ENCODE measurements around the gene CD300LF.

The CD300LF gene

DNA sequence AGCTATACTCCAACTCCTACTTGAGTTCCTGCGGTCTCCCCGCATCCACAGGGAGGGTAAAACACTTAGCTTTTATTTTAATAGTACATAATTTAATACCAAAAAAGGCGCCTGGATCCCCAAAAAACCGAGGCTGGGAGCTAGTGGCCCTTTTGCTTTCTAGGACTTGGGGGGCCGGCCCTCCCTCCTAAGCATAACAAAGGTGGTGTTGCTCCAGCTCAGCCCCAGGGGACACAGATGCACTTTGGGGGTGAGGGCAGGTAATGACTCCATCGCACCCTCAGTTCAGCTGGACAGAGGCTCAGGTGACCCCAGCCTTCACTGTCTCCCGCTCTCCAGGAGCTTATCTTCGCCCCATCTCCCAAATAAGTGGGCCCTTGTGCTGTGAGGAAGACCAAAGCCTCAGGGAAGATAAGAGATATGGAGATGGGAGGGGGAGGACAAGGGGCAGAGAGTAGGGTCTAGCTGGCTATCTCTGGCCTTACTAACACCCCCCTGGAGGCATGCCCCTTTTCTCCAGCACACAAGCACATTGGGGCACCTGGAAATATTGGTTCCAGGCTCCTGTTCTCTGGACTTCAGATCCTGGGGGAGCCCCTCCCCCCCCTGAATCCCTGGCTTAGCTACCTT lies 32.9 kb upstream of the CD300LF start:
- DNase-seq: no peak

DNA sequence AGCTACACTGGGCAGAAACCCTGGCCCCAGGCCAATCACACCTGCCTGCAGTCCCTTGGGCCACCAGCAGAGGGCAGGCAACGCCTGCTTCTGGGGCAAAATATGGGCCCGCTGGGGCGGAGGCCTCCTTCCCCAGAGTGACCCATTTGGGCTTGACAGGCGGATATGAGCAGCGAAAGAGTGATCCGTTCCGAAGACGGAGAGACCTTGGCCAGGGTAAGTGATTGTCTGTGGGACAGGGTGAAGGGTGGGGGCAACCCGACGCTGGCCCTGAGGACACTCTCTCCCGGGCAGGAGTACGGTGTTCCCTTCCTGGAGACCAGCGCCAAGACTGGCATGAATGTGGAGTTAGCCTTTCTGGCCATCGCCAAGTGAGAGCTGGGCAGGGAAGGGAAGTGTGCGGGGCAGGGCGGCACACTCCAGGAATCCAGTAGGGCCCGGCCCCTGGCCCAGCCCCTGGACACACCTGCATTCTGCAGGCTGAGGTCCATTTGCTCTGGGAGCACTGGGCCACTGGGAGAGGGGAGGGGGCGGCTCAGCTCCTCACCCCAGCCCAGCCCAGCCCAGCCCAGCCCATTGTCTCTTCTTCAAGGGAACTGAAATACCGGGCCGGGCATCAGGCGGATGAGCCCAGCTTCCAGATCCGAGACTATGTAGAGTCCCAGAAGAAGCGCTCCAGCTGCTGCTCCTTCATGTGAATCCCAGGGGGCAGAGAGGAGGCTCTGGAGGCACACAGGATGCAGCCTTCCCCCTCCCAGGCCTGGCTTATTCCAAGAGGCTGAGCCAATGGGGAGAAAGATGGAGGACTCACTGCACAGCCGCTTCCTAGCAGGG lies 32.2 kb upstream of the CD300LF start:
- DNase-seq: no peak

DNA sequence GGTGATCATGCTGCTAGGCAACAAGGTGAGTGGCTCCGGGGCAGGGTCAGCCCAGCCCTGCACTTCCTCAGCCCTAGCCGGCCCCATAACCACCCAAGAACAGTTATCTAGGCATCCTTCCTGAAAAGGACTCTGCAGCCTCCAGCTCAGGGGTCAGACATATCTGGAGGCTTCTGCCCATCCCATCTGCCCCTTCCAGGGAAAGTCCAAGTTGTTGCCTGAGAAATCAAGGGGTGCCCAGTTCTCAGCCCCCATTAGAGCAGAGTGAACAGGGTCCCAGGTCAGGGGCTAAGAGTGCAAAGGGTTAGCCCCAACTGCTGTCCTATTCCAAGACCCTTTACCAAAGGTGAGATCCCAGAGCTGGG lies 31.6 kb upstream of the CD300LF start:
- no peak for DNase-seq

- no peak for DNase-seq
Observed at GRCh38 chr17:74743755-74744154, 31.0 kb upstream of the CD300LF start.

DNA sequence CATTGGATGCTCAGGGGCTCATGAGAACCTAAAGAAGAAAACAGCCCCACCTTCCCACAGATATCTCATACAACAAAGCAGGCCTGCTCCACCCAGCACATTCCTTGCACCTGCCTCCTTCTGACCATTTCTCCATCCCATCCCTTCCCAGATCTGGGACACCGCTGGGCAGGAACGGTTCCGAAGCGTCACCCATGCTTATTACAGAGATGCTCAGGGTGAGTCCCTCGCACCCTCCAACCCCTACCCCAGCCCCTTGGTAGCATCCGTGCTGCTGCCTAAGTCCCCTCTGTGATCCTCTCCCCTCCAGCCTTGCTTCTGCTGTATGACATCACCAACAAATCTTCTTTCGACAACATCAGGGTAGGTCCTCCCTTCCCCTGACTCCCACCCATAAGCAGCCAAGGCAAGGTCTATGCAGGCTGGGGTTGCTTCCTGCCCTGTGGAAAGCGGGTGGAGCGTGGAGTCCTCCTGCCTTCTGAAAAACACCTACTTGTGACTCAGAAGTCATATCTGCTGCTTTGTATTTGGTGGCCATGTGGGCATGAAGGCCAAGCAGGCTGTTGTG lies 30.3 kb upstream of the CD300LF start:
- DNase-seq: no peak

- DNase-seq: no peak
Observed at GRCh38 chr17:74742153-74742515, 29.4 kb upstream of the CD300LF start.

DNA sequence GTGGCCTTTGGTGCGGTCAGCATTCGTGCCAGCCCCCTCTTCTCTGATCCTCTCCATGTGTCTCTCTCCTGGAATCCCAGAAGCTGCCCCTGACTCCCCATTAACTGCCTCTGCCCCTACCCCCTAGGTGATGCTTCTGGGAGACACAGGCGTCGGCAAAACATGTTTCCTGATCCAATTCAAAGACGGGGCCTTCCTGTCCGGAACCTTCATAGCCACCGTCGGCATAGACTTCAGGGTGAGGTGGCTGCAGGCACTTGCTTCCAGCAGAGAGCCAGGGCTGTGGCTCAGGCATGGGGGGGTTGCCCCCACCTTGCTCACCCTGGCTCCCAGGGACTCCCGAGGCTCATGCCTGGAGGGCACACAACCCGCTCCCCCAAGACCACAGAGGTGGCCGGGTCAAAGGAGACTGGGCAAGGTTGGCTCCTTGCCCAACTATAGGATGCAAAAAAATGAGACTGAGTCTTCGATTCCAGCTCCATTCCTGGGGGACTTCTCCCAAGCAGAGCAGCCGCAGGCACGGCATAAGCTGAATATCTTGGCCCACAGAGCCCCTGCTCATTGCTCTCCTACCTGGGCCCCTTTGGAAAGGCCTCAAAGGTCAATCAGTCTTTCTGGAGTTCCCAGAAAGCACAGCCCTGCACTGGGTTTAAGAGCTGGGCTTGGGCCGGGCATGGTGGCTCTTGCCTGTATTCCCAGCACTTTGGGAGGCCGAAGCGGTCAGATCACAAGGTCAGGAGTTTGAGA lies 28.1 kb upstream of the CD300LF start:
- no peak for DNase-seq

GRCh38 chr17:74740173-74740572 lies 27.4 kb upstream of the CD300LF start:
- no peak for DNase-seq

DNA sequence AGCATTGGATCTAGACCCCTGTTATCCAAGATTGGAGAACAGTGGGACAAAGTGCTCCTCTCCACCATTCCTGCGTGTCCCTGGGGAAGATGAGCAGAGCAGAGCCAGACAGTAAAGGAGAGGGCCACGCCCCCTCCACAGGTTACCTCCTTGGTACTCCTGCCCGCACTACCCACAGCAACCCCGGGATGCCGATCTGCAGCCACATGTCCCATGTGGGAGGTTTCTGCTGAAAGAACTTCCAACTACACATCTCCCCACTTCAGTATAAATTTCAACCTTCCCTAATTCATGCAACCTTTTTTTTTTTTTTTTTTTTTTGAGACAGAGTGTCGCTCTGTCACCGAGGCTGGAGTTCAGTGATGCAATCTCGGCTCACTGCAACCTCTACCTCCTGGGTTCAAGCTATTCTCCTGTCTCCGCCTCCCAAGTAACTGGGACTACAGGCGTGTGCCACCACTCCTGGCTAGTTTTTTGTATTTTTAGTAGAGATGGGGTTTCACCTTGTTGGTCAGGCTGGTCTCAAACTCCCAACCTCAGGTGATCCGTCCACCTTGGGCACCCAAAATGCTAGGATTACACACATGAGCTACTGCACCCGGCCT lies 26.6 kb upstream of the CD300LF start:
- DNase-seq: no peak

GRCh38 chr17:74738051-74738996 lies 25.6 kb upstream of the CD300LF start:
- no peak for DNase-seq

GRCh38 chr17:74737299-74738050 lies 24.8 kb upstream of the CD300LF start:
- DNase-seq: no peak

- DNase-seq: no peak
Observed at GRCh38 chr17:74736513-74737298, 24.0 kb upstream of the CD300LF start, which contains the start of gene RAB37. Gene RAB37, plus strand, starts transcription at chr17:74737256. Its CDS starts 17 bp downstream, at chr17:74737273.

- DNase-seq: no peak
Observed at GRCh38 chr17:74734256-74734655, 21.5 kb upstream of the CD300LF start.

GRCh38 chr17:74733365-74734122 lies 20.8 kb upstream of the CD300LF start:
- no peak for DNase-seq

DNA sequence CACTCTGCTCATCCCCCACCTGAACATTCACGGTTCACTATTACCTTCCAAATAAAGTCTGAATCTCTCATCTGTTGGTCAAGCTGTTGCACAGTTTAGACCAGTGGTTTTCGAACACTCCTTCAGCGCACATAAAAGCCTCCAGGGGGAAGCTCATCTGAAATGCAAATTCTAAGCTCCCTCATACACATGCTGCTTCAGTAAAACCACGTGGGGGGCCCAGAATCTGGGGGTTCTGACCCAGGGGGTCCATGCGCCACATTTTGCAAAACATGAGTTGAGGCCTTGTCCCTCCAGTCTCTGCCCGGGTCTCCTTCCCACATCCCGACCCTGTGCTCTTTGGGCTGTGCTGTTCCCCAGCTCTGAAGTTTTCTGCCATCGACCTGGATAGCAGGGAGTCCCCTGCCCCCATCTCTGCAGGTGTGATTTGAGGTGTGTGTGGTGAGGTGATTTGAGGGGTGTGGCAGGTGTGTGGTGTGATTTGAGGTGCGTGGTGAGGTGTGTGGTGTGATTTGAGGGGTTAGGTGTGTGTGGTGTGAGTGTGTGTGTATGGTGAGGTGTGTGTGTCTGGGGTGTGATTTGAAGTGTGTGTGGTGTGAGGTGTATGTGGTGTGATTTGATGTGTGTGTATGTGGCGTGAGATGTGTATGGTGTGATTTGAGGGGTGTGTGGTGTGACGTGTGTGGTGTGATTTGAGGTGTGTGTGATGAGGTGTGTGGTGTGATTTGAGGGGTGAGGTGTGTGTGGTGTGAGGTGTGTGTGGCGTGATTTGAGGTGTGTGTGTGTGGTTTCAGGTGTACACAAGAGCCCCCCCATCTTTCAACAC lies 19.5 kb upstream of the CD300LF start:
- no peak for DNase-seq

DNA sequence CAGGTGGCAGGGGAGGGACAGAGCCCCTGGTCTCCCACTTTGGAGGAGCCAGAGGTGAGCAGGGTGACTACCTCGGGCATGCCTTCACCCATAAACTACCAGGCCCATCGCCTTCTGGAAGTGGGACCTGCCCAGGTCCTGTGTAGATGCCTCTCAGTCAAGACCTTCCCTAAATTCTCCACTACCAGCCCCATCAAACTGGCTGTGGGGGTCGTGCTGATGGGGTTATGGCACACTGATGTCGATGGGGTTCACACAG lies 18.6 kb upstream of the CD300LF start:
- DNase-seq: no peak

- DNase-seq: no peak
Observed at GRCh38 chr17:74730491-74731346, 18.0 kb upstream of the CD300LF start.

GRCh38 chr17:74729866-74730265 lies 17.1 kb upstream of the CD300LF start:
- no peak for DNase-seq

Measured in amniotic stem cell (primary cell).